HG02610 (cell line): ENCODE data around the gene DHRSX.
"Not testable (repeated sequence)": the region's sequence is repeated elsewhere in the genome, so short reads cannot be mapped to it uniquely, and the experiment has no call there.

Experiments used
- ATAC-seq: cut with Tn5 transposase; IDR thresholded peaks from one replicate; pipeline ENCODE4 v1.9.1; 2021; ENCODE audit warnings: mild to moderate bottlenecking, moderate library complexity; ENCODE audit not compliant: unreplicated experiment

The DHRSX gene

DNA sequence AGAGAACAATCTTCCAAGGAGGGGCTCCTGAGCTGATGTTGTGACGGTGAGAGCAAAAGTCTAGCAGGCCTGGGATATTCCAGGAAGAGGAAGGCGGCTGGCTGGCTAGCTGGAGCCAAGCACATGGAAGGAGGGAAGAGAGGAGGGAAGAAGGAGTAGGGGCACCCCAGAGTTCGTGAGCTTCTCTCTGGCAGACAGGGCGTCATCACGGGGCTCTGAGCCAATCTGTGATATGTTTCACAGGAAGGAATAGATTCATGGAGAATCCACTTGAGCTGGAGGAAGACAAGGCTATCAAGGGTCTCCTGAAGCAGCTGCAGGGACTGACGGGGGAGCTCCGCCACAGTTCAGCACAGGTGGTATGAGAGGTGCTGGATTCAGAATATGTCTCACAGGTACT is 73.6 kb downstream of the DHRSX start:
- ATAC-seq, result no peak

GRCh38 chrX:2426289-2426882 is 74.4 kb downstream of the DHRSX start:
- no peak for ATAC-seq

DNA sequence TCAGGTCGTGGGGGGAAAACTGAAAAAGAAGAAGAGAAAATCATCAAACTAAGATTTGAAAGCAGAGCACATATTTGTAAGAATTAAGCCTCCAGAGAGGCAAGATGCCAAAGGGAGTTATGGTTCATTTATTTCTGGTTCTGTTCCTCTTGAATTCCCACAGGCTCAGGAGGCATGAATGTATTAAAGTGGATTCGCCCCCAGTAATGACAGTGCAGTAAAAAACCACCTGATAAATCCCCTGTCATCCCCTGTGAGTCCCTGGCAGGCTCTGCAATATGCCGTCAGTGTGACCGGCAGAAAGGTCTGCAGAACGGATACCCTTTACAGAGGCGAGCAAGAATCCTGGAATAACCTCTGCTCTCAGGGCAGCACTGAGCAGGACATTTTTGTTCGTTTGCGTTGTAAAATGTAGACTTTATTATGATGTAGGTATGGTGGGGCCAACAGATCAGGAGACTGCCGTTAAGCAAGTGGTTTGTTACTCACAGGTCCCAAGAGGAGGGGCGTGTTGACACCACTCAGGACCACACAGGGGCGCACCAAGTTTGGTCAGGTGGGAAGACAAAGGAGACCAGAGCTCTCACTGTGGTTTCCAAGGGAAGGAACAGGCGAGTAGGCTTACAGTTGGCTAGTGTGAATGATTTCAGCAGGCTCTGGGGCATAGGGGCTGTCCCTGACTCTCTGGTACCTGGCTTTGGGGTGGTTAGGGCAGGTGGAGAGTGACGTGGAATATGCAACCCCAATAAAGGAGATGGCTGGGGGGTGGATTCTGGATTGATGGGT is 75.3 kb downstream of the DHRSX start:
- no peak for ATAC-seq

- ATAC-seq, result no peak
Observed at GRCh38 chrX:2424317-2424716, 76.5 kb downstream of the DHRSX start.

GRCh38 chrX:2423899-2424298 is 76.9 kb downstream of the DHRSX start:
- ATAC-seq, result no peak

DNA sequence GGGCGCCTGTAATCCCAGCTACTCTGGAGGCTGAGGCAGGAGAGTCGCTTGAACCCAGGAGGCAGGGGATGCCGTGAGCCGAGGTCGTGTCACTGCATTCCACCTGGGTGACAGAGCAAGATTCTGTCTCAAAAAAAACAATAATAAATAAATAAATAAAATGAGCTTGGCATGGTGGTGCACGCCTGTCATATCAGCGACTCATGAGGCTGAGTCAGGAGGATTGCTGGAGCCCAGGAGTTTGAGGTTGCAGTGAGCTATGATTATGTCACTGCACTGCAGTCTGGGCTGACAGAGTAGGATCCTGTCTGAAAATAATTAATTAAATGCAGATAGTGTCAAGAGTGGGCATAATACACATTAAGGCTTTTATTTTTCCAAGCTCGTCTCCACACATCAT is 77.5 kb downstream of the DHRSX start:
- no peak for ATAC-seq

- not testable (repeated sequence) for ATAC-seq
Observed at GRCh38 chrX:2419418-2419817, 81.4 kb downstream of the DHRSX start.

DNA sequence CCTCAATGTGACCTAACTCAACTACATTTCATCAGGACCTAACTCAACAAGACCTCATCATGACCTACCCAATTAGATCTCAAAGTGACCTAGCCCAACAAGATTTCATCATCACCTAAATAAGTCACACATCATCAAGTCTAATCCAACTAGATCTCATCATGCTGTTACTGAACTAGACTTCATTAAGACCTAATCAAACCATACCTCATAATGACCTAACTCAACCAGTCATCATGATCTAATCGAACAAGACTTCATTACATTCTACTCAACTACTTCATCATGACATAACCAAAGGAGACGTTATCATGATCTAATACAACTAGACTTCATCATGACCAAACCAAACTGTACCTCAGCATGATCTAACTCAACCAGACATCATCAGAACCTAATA is 82.8 kb downstream of the DHRSX start:
- no peak for ATAC-seq

GRCh38 chrX:2416851-2417604 is 83.7 kb downstream of the DHRSX start:
- no peak for ATAC-seq

DNA sequence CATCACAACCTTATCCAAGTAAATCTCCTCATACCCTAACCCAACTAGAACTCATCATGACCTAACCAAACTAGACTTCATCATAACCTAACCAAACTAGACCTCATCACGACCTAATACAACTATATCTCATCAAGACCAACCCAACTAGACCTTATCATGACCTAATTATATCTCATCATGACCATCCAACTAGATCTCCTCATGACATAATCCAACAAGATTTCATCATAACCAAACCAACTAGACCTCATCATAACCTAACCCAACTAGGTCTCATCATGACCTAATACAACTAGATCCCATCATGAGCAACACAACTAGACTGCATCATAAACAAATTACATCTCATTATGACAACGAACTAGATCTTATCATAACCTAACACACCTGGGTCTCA is 86.4 kb downstream of the DHRSX start:
- no peak for ATAC-seq

- ATAC-seq, result no peak
Observed at GRCh38 chrX:2413969-2414368, 86.8 kb downstream of the DHRSX start.

GRCh38 chrX:2412131-2412530 is 88.6 kb downstream of the DHRSX start:
- ATAC-seq, result no peak

GRCh38 chrX:2410279-2411020 is 90.3 kb downstream of the DHRSX start:
- no peak for ATAC-seq

- ATAC-seq, result no peak
Observed at GRCh38 chrX:2409796-2410195, 91.0 kb downstream of the DHRSX start.

GRCh38 chrX:2408856-2409255 is 91.9 kb downstream of the DHRSX start:
- no peak for ATAC-seq

DNA sequence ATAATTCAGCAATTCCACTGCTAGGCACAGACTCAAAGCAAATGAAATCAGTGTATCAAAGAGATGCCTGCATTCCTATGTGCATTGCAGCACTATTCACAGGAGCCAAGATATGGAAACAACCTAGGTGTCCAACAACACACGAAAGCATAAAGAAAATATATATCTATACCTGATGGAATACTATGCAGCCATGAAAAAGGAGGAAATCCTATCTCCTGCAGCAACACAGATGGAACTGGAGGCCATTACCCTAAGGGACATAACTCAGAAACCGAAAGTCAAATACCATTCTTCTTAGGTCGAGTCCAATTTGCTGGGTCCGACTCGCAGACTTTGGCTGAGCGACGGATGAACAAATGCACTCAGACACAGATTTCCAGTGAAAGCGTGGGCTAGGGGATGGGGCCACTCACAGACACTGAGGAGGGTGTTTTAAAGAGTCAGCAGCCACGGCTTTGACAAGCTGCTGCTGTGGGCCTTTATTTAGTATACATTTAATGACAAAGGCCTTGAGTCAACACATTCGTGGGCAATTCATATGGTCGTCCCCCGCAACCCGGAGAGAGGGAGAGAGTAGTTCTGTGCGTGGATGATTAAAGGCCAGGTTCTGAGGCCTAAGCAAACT is 93.8 kb downstream of the DHRSX start:
- no peak for ATAC-seq

GRCh38 chrX:2404776-2405175 is 96.0 kb downstream of the DHRSX start:
- no peak for ATAC-seq

DNA sequence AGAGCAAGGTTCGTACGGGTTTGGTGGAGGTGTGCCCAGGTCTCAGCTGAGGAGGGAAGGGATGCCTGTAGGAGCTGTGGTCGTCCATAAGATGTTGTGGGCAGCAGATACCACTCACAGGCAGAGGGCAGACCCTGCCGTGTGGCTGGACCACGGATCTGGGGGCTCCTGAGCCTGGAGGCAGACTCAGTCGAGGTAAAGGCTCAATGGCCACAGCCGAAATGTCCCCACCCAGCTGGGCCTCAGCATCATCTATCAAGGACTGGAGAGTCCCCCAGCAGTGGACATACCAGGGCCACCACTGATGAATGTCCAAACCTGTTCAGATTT is 98.5 kb downstream of the DHRSX start:
- ATAC-seq, result no peak

DNA sequence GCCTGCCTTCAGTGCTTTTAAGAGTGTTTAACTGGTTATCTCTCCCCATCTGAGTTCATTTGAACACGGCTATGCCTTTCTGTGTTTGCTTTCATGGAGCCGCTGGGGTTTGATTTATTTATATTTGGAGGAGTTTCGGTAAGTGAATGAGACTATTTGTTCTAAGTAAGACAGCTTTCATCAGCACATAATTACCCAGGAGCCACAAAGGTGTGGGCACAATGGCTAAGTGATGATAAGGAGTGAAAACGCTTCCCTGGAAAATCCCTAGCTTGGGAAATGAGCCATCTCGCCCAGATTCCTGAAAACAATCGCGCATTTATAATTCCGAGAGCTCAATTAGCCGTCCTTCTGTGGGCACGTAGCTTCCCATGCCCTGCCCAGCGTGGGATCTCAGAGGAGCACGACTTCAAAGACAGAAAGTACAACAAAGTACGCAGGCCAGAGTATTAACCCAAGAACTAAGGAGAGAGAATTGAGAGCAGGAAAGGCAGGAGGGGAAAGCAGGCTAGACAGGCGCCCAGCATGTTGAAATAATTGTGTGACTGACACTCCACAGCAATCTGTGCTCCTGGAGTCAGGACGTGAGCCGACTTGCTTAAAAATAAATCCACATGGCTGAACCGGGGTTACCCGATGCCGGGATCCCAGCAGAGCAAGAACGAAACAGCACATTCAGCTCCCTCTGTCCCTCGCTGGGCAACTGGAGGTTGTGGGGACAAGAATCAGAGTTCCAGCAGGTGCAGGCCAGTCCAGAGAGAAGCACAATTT is 99.0 kb downstream of the DHRSX start:
- no peak for ATAC-seq

GRCh38 chrX:2401201-2401589 is 99.6 kb downstream of the DHRSX start:
- ATAC-seq, result no peak
